ENCODE measurements around the gene ATF6. TPM values are rescaled to one million over a fixed set of nuclear protein-coding genes. Genes with fewer than 3 reads are reported as not detected.

ATF6 gene
- total and polyA plus RNA-seq, 12 donors: 2.6 to 20.9 (median 15.2) TPM

DNA sequence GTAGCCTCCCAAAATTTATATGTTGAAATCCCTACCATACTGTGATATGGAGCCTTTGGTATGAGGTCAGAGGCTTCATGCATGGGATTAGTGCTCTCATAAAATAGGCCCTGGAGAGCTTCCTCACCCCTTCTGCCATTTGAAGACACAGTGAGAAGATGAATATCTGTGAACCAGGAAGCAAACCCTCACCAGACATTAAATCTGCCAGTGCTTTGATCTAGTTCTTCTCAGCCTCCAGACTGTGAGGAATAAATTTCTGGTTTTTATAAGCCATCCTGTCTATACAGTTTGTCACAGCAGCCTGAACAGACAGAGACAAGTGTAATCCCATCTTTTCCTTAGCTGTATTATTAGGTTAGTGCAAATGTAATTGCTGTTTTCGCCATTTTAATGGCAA lies 169.1 kb downstream of the ATF6 start:
- Histone ChIP-seq H3K27me3 (no peaks in the 10 kb centered on the region), H3K9me3 (no peaks in the 10 kb centered on the region), H3K4me1 (peaks cover 0 to 37% (median 0%) of the 10 kb centered on the region in 9 donors), H3K27ac (peak overlapping the region in 1 of 10 donors; percentile 40), H3K4me3 (no peak overlapping the region), H3K36me3 (peaks cover 0 to 17% (median 4%) of the 10 kb centered on the region in 9 donors)
- WGBS, 2 donors: 98 to 100% methylated on average over 1 of the region's 1 CpG
- DNase-seq (no peak), ATAC-seq (no peak)
- intact Hi-C loops (cut with DNase I): no loop called here
- TF ChIP-seq, protein P1, sequence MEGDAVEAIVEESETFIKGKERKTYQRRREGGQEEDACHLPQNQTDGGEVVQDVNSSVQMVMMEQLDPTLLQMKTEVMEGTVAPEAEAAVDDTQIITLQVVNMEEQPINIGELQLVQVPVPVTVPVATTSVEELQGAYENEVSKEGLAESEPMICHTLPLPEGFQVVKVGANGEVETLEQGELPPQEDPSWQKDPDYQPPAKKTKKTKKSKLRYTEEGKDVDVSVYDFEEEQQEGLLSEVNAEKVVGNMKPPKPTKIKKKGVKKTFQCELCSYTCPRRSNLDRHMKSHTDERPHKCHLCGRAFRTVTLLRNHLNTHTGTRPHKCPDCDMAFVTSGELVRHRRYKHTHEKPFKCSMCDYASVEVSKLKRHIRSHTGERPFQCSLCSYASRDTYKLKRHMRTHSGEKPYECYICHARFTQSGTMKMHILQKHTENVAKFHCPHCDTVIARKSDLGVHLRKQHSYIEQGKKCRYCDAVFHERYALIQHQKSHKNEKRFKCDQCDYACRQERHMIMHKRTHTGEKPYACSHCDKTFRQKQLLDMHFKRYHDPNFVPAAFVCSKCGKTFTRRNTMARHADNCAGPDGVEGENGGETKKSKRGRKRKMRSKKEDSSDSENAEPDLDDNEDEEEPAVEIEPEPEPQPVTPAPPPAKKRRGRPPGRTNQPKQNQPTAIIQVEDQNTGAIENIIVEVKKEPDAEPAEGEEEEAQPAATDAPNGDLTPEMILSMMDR (IDR thresholded peaks at IDR 0.05): no peak

DNA sequence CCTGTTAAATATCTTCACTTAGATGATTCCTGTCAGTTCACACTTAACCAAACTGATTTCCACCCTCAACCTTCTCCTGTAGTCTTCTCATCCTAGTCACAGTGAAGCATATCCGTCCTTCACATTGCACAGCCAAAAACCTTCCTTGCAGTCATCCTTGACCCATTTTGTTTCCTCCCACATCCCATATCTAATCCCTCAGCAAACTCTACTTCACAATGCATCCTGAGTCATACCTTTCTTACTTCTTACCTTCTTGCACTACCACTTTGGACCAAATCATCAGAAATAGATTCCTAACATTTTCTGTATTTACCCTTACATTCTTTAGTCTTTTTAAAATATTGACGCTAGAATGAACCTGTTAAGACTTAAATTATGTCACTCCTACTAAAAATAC lies 170.7 kb downstream of the ATF6 start:
- WGBS, 2 donors: 98% methylated on average over 2 of the region's 2 CpGs
- ATAC-seq (no peak), DNase-seq (no peak)
- no peak overlapping the region for H3K27ac ChIP-seq
- no peaks in the 10 kb centered on the region for H3K9me3 ChIP-seq
- intact Hi-C loops (cut with DNase I): no loop called here
- TF ChIP-seq, protein P1 (IDR thresholded peaks at IDR 0.05): no peak
- H3K4me3 ChIP-seq: no peak overlapping the region
- H3K36me3 ChIP-seq: peaks cover 0 to 17% (median 4%) of the 10 kb centered on the region in 9 donors
- H3K27me3 ChIP-seq: no peaks in the 10 kb centered on the region
- H3K4me1 ChIP-seq: peaks cover 0 to 32% (median 0%) of the 10 kb centered on the region in 9 donors

DNA sequence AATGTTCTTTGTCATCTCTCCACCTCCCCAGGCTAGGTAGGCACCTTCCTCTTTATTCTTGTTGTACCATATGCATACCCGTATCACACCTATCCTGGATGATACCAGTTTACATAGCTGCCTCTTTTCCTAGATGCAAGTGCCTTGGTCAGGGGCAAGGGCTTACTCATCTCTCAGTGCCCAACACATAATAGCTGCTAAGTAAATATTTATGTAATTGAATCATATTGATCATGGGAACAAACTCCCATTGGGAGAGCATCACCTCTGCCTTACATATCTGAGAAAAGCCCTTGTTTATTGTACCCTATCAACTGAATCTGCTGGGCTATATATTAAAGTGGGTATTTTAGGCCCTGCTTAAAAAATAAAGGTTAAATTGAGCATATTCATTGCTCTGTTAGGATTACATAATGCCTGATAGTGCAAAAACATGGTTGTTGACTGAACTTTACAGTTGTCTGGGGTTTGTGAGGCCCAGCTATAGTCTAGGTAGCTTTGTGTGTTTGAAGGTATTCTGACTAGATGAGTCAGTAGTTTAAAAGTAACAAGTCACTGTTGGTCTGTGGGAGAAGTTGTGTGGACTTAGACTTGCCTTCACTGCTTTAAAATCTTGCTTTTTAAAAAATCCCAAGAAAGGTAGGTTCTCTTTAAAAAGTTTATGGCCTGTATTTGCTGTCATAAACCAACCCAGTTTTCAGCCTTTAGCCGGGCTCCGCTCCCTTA lies 174.9 kb downstream of the ATF6 start:
- intact Hi-C loops (cut with DNase I): no loop called here
- Histone ChIP-seq H3K4me1 (peaks cover 0 to 2% (median 0%) of the 10 kb centered on the region in 9 donors), H3K36me3 (peaks cover 0 to 52% (median 6%) of the 10 kb centered on the region in 9 donors), H3K4me3 (no peak overlapping the region), H3K27me3 (no peaks in the 10 kb centered on the region), H3K9me3 (no peaks in the 10 kb centered on the region), H3K27ac (no peak overlapping the region)
- TF ChIP-seq, protein P1 (IDR thresholded peaks at IDR 0.05): no peak
- no peak for DNase-seq
- ATAC-seq: no peak
- 72 to 74% methylated on average over 3 of the region's 3 CpGs for WGBS, 2 donors

DNA sequence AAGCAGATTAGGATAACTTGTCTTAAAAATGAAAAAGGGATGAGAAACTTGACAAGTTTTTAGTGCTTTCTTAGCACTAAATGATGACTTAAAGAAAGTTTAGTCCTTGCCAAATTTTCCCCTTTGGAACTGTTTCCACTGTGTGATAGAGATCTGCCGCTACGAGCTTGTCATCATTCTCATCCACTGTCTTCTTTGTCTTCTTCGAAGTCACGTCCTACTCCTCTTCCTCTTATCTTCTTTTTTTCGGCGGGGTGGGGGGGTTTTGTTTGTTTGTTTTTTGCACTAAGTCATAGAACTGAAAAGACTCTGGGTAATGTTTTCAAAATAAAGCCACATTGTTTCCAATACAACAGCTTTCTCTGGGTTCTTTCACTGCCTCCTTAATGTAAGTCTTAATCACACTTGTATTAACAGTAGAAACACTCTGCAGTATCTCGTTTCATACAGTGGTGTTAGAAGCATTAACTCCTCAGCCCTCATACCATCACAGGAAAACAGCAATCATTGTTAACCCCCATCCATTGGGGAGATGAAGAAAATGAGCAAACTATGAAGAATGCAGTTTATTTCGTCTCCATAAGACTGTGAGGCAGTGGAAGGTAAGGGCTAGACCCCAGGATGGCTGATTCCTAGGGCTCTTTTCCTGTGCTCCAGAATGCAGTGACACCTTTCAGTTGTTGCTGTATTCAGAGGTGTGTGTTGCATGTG lies 175.8 kb downstream of the ATF6 start:
- DNase-seq (no peak), ATAC-seq (no peak)
- H3K36me3 ChIP-seq: peaks cover 0 to 53% (median 6%) of the 10 kb centered on the region in 9 donors
- H3K4me1 ChIP-seq: peaks cover 0 to 4% (median 0%) of the 10 kb centered on the region in 9 donors
- H3K4me3 ChIP-seq: no peak overlapping the region
- WGBS, 2 donors: 64 to 69% methylated on average over 8 of the region's 8 CpGs
- no peaks in the 10 kb centered on the region for H3K9me3 ChIP-seq
- no peaks in the 10 kb centered on the region for H3K27me3 ChIP-seq
- intact Hi-C loops (cut with DNase I): no loop called here
- no peak overlapping the region for H3K27ac ChIP-seq
- TF ChIP-seq, protein P1 (IDR thresholded peaks at IDR 0.05): no peak

All from heart right ventricle (tissue), 16 donors.